ENCODE measurements around the gene CMPK2.
"Not testable (repeated sequence)": the region's sequence is repeated elsewhere in the genome, so short reads cannot be mapped to it uniquely, and the experiment has no call there.

Gene CMPK2

DNA sequence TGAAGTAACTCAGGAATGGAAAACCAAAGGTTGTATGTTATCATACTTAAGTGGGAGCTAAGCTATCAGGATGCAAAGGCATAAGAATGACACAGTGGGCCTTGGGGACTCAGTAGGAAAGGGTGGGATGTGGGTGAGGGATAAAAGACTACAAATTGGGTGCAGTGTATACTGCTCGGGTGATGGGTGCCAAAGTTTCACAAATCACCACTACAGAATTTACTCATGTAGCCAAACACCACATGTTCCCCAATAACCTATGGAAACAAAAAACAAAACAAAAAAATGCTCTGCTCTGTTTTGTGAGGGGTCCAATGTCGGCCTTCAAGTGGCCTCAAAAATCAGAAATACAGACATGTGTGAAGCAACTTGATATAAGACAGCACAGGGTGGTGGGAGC, 42.6 kb upstream of the CMPK2 start:
- TF ChIP-seq, protein P1, sequence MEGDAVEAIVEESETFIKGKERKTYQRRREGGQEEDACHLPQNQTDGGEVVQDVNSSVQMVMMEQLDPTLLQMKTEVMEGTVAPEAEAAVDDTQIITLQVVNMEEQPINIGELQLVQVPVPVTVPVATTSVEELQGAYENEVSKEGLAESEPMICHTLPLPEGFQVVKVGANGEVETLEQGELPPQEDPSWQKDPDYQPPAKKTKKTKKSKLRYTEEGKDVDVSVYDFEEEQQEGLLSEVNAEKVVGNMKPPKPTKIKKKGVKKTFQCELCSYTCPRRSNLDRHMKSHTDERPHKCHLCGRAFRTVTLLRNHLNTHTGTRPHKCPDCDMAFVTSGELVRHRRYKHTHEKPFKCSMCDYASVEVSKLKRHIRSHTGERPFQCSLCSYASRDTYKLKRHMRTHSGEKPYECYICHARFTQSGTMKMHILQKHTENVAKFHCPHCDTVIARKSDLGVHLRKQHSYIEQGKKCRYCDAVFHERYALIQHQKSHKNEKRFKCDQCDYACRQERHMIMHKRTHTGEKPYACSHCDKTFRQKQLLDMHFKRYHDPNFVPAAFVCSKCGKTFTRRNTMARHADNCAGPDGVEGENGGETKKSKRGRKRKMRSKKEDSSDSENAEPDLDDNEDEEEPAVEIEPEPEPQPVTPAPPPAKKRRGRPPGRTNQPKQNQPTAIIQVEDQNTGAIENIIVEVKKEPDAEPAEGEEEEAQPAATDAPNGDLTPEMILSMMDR (conservative IDR thresholded peaks at IDR 0.05; ENCODE audit: low read depth, low read length) = no peak
- H3K4me3 ChIP-seq (ENCODE audit: low read length) = no peak overlapping the region
- no peak for DNase-seq (ENCODE audit: low read depth)

DNA sequence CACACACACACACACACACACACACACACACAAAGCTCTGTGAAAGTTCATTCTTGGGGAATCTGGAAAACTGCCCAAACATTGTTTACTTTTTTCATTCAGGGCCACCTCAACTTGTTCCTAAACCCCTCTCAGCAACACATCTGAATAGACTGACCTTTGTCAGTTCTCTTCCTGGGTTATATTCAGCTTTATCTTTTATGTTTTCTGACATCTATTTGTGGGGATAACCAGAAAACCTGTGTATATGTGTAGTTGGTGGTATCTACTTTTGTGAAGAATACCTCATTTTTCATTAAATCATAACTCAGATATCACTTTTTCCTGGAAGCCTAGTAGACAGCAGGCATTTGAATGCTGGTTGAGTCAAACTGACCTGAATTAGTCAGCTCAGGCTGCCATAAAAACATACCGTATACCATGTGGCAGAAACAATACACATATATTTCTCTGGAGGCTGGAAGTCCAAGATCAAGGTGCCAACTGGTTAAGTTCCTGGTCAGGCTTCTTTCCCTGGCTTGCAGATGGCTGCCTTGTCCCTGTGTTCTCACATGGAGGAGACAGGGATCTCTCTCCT, 40.5 kb upstream of the CMPK2 start:
- H3K4me3 ChIP-seq (ENCODE audit: low read length) = no peak overlapping the region
- TF ChIP-seq, protein P1 (conservative IDR thresholded peaks at IDR 0.05; ENCODE audit: low read depth, low read length) = no peak
- DNase-seq (ENCODE audit: low read depth) = no peak

DNA sequence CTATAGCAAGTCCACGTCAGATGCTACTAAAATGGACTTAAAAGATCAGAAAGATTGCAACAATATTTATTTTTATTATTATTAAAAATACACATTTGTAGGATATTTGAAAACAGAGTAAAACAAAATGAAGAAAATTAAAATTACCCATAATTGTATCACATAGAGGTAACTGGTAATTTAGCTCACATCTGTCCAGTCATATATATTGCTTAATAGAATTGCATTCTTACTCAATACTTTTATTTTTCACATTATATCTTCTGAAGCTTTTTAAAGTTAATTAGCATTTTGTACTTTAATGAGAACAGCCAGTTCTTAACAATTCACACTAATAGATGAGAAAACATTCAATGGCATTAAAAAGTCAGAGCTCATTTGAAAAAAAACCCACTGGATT, 40.0 kb upstream of the CMPK2 start:
- TF ChIP-seq, protein P1 (conservative IDR thresholded peaks at IDR 0.05; ENCODE audit: low read depth, low read length) = no peak
- no peak overlapping the region for H3K4me3 ChIP-seq (ENCODE audit: low read length)

DNA sequence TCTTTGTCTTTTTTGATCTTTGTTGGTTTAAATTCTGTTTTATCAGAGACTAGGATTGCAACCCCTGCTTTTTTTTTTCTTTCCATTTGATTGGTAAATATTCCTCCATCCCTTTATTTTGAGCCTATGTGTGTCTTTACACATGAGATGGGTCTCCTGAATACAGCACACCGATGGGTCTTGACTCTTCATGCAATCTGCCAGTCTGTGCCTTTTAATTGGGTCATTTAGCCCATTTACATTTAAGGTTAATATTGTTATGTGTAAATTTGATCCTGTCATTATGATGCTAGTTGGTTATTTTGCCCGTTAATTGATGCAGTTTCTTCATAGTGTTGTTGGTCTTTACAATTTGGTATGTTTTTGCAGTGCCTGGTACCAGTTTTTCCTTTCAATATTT, 36.9 kb upstream of the CMPK2 start:
- not testable (repeated sequence) for DNase-seq (ENCODE audit: low read depth); H3K4me3 ChIP-seq (ENCODE audit: low read length)

More for the DNA sequence above, 40.0 kb upstream of the CMPK2 start:
- no peak for DNase-seq (ENCODE audit: low read depth)

DNA sequence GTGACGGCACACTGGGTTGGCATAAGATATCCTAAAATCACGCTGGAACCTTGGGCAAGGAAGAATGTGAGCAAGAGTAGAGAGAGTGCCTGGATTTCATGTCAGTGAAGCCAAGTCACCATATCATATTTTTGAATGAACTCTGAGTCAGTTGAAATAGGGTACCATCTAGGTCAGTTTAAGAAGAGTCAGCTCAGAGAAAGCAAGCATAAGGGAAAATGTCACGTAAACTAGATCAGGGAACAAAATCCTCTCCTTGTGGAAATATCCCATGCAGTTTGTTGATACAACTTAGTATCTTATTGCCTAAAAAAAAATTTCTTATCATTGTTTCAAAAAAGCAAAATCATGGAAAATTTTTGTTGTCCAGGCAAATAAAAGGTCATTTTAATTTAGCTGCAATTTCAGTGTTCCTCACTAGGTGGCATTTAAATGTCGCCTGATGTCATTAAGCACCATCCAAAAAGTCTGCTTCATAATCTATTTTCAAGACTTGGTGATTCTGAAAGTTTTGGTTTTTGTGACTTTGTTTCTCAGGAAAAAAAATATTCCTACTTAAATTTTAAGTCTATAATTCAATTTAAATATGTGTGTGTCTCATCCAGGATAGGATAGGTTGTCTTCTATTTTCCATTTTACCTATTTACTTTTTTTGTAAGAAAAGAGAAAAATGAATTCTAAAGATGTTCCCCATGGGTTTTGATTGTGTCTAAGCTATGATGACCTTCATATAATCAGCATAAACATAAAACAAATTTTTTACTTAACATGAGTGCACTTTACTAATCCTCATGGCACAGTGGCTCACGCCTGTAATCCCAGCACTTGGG, 31.4 kb upstream of the CMPK2 start:
- no peak overlapping the region for H3K4me3 ChIP-seq (ENCODE audit: low read length)
- no peak for DNase-seq (ENCODE audit: low read depth)
- TF ChIP-seq, protein P1 (conservative IDR thresholded peaks at IDR 0.05; ENCODE audit: low read depth, low read length) = peak; percentile 64

DNA sequence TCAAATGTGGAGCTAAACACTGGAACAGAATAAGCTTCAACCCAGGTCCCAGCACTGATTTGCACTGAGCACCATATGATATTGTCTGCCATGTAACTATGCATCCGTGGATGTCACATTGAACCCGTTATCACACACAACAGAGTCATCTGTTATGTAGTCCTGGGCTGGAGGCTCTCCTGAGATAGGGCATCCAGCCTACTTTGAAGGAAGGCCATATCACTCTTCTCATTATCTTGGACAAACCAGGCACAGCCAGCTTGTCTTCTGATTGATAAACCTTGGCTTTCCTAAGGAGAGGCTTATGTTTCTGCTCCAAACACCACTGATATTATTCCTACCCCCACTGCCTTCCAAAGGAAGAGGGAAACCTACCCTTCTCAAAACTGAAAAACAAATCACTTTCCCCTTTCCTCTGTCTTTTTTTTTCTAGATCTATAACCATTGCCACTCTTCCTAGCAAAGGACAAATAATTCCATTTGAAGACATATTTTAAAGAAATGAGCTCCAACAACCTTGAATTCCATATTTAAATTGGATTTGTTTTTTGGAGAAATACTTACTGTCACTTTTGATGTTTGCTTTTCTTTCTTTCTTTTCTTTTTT, 28.3 kb upstream of the CMPK2 start:
- TF ChIP-seq, protein P1 (conservative IDR thresholded peaks at IDR 0.05; ENCODE audit: low read depth, low read length) = no peak
- no peak for DNase-seq (ENCODE audit: low read depth)
- H3K4me3 ChIP-seq (ENCODE audit: low read length) = no peak overlapping the region

DNA sequence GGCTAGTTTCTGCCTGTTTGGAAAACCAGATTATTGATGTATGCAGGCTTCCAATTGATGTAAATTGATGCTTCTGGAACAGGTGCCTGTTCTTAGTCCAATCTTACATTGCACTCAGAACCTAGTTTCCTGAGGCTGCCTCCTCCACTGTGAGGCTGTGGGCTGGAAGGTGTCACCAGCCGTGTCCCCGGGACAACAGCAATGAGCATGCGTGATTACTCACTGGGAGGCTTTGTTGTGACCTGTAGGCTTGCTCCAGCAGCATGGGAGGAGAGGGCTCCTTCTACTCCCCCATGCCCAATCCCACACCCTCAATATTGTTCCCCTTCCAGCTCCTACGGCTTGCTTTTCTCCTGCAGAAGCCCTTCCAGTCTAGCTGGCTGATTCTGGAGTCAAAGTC, 23.0 kb upstream of the CMPK2 start:
- no peak overlapping the region for H3K4me3 ChIP-seq (ENCODE audit: low read length)
- DNase-seq (ENCODE audit: low read depth) = no peak
- TF ChIP-seq, protein P1 (conservative IDR thresholded peaks at IDR 0.05; ENCODE audit: low read depth, low read length) = no peak
